GM19328 (cell line): ENCODE measurements around the gene KCNV2.

Source experiments
- ATAC-seq: cut with Tn5 transposase; IDR thresholded peaks from one replicate; pipeline ENCODE4 v1.9.1; 2021; ENCODE audit warnings: mild to moderate bottlenecking, moderate library complexity; ENCODE audit not compliant: unreplicated experiment

Gene KCNV2

GRCh38 chr9:2758162-2758897 is 41.0 kb downstream of the KCNV2 start:
- ATAC-seq = no peak

GRCh38 chr9:2758898-2759510 is 41.7 kb downstream of the KCNV2 start:
- no peak for ATAC-seq

GRCh38 chr9:2761424-2761823 is 44.1 kb downstream of the KCNV2 start:
- ATAC-seq = no peak

- ATAC-seq = peak; percentile 65
Measured at GRCh38 chr9:2764353-2764752, 47.0 kb downstream of the KCNV2 start.

GRCh38 chr9:2765250-2765880 is 48.1 kb downstream of the KCNV2 start:
- no peak for ATAC-seq

GRCh38 chr9:2767800-2768677 is 50.7 kb downstream of the KCNV2 start:
- no peak for ATAC-seq

- no peak for ATAC-seq
Measured at GRCh38 chr9:2771087-2771486, 53.8 kb downstream of the KCNV2 start.

GRCh38 chr9:2771661-2772060 is 54.4 kb downstream of the KCNV2 start:
- ATAC-seq = no peak

- no peak for ATAC-seq
Measured at GRCh38 chr9:2777454-2777853, 60.1 kb downstream of the KCNV2 start.

GRCh38 chr9:2778816-2779215 is 61.5 kb downstream of the KCNV2 start:
- no peak for ATAC-seq
